Psoas muscle (tissue), 8 donors: Measurements from ENCODE around the gene RMI2. TPM values are rescaled to one million over a fixed set of nuclear protein-coding genes. Genes with fewer than 3 reads are reported as not detected.
A peak's percentile ranks its signal among the peaks of the same experiment; 100 is the strongest.

Experiments
- ATAC-seq, 4 donors: fragments of 200-7000 bp; cut with Tn5 transposase; one replicate each; pipeline ENCODE4 v1.9.1; 2020; ENCODE audit warnings: moderate library complexity in 3 of 4, mild to moderate bottlenecking in 2 of 4
- DNase-seq, 2 donors: peaks; one replicate each; pipeline ENCODE4 v3.0.0-alpha.2; 2020
- H3K27ac ChIP-seq: fragments of 200-600 bp; one replicate; pipeline ENCODE4 v1.8.0; 2022
- H3K27me3 ChIP-seq, 3 donors: fragments of 200-600 bp in 1 of 3; one replicate each; pipeline versions ENCODE4 v1.6.1 to v1.8.0; 2013 to 2022; ENCODE audit warnings: low read length in 2 of 3, mild to moderate bottlenecking in 2 of 3, moderate library complexity in 1 of 3; ENCODE audit not compliant: insufficient read depth in 3 of 3
- H3K36me3 ChIP-seq, 2 donors: fragments of 200-600 bp in 1 of 2; one replicate each; pipeline versions ENCODE4 v1.6.1 to v1.8.0; 2013 to 2022; ENCODE audit warnings: low read depth in 1 of 2, mild to moderate bottlenecking in 1 of 2, moderate library complexity in 1 of 2; ENCODE audit not compliant: insufficient read depth in 1 of 2
- H3K4me1 ChIP-seq: fragments of 200-600 bp; one replicate; pipeline ENCODE4 v1.8.0; 2022
- H3K4me3 ChIP-seq: fragments of 200-600 bp; one replicate; pipeline ENCODE4 v1.8.0; 2022; ENCODE audit warnings: mild to moderate bottlenecking
- H3K9me3 ChIP-seq: fragments of 200-600 bp; one replicate; pipeline ENCODE4 v1.8.0; 2022
- CTCF ChIP-seq: fragments of 200-600 bp; IDR thresholded peaks from one replicate; pipeline ENCODE4 v1.8.0; 2022; ENCODE audit warnings: antibody characterized with exemption
- WGBS, 3 donors: extraction: QIAGEN DNeasy Blood & Tissue Kit; methylation state at CpG; one replicate each; pipeline versions ENCODE4 v1.1.6 to v1.1.7; 2013; 5-methylcytosine and 5-hydroxymethylcytosine counted together
- intact Hi-C, 2 donors: fragments of 100-400 bp; cut with DNase I; formaldehyde crosslinking; loops; one replicate each; pipeline versions ENCODE4 v1.11.0 to v1.14.2; 2022
- polyA plus RNA-seq, 3 donors: library from polyadenylated mRNA; stranded (reverse); fragments of 200-250 nt; gene quantifications; one replicate each; pipeline ENCODE4 v1.2.3, GENCODE V29; 2013
- total RNA-seq, 4 donors: library from RNA; stranded (reverse); fragmentation: NEBNext Ultra II Directional in 2 of 4; extraction: Animal tissue kit (Norgen Biotek cat#: 25700) in 2 of 4; gene quantifications; one replicate each; pipeline versions ENCODE4 v1.2.1 to v1.2.4, GENCODE V29; 2021 to 2023
- donor health status: healthy with polysubstance abuse.
- donor health status: DM: no; HTN: no; CAD: no; lungs with moderate emphysema.
- donor health status: Bipolar disorder and iron deficiency.
- donor health status: healthy.
- donor health status: DM: yes; HTN: yes; CAD: no.
- donor health status: DM: no; HTN: no; CAD: no.
- donor health status: DM: no; HTN: no; CAD: no.
- donor health status: DM: yes; HTN: yes; CAD: no.

The RMI2 gene
- total and polyA plus RNA-seq, 7 donors, result 0.11 to 0.64 (median 0.23) TPM; not detected in 2

- H3K36me3 ChIP-seq, result no peaks in the 10 kb centered on the region
- no peak for TF ChIP-seq CTCF
- no peak overlapping the region for H3K27ac ChIP-seq
- DNase-seq (no peak), ATAC-seq (no peak)
- no peak overlapping the region for H3K4me3 ChIP-seq
- H3K27me3 ChIP-seq, result no peaks in the 10 kb centered on the region
- H3K9me3 ChIP-seq, result no peaks in the 10 kb centered on the region
- intact Hi-C loops, result loop anchor here in 1 of 2 donors (10.0 kb wide), 1 partner anchor 390 kb away; no protein-coding TSS in a partner anchor
- peaks cover 6% of the 10 kb centered on the region for H3K4me1 ChIP-seq
- 89 to 92% (median 90%) methylated on average over 5 of the region's 5 CpGs for WGBS, 3 donors
Observed at GRCh38 chr16:11354407-11354732, 9.1 kb downstream of the RMI2 start.

DNA sequence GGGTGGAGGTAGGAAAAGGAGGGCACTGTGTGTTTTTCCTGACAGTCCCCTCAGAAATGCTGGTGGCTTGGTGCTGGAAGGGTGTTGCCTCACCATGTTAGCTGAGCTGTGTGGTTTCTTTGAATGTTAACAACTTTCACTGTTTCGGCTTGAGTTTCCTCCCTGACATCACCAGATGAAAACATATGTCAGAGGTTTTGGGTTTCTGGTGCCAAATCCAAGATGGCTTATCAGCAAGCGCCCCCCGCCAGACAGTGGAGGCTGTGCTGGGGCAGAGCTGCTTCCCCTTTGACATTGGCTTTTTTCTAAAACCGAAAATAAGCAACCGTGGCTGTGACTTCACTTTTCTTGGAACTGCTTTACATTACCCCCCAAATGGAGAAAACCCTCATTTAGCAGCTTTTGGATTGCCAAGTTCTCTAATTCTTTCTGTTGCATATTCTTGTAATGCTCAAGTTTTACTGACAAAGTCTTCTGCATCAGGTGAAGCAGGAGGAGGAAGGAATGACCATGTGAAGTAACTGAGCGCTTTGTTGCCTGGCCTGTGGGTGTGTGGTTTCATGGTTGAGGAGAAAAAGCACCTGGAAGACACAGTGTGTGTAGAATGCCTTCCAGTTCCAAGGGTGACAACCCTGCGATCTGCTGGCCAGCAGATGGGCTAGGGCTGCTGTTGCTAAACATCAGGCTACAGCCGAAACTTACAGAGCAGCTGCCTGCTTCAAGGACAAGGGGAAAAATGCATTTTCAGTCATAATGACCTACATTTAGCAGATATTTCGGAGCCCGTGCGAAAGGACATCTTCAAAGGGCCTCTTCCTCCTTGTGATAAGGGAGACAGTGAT is 9.7 kb downstream of the RMI2 start:
- DNase-seq (no peak), ATAC-seq (no peak)
- no peak overlapping the region for H3K27ac ChIP-seq
- 71 to 80% (median 74%) methylated on average over 11 of the region's 11 CpGs for WGBS, 3 donors
- peaks cover 6% of the 10 kb centered on the region for H3K4me1 ChIP-seq
- H3K36me3 ChIP-seq, result no peaks in the 10 kb centered on the region
- H3K9me3 ChIP-seq, result no peaks in the 10 kb centered on the region
- intact Hi-C loops, result loop anchor here (5.0 to 10.0 kb wide), 2 partner anchors 98 to 390 kb away; partner anchors contain the start of gene SOCS1 (in 1 of the 2)
- TF ChIP-seq CTCF, result no peak
- H3K27me3 ChIP-seq, result peaks cover 0 to under 1% (median 0%) of the 10 kb centered on the region in 3 donors
- H3K4me3 ChIP-seq, result no peak overlapping the region

DNA sequence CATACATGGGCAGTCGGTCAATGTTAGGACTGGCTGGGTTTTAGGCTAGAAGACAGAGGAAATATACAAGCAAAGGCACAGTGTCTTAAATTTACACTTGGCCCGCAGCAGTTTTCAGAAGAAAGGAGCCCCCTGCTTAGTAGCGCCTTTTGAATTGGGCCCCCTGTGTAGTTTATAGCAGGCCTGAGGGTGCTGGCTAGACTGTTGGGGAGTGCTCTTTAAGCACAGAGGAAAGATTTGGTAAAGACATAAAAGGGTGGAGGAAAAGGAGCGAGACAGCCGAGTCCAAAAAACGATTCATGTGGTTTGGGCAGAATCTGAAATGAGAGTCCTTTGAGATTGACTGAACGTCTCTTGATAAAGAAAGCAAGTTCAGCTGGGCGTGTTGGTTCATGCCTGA is 10.6 kb downstream of the RMI2 start:
- TF ChIP-seq CTCF, result no peak
- ATAC-seq, result no peak
- H3K9me3 ChIP-seq, result no peaks in the 10 kb centered on the region

DNA sequence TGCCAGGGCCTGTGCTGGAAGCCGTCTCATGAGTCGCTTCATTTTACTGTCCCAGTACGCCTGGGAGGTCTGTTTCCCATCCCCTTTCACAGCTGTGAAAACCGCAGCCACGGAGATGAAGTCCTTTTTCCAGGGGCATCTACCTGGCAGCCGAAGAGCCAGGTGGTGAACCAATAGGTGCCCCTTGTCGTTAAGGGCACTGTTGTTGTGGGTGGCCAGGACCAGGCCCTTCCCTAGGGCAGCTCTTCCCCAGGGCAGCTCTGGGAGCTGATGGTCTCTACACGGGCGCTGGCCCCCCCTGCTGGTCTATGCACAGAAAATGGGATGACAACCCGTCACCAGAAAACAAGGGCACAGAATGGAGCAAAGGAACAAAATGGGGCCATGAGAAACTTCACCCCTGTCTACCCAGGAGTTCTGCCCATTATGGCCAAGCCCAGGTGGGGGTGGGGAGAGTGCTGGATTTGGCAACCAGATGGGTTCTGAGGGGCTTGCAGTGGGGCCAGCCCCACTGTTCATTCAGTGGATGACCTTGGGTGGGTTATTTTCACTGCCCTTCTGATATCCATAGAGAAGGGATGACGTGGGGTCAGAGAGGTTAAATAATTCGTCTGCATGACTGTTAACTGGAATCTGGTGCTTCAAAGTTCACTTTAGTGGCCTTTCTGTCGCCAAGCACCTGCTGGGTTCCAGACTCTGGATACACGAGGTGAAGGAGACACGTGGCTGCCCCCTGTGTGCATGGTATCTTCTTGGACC is 11.5 kb downstream of the RMI2 start:
- Histone ChIP-seq H3K9me3 (no peaks in the 10 kb centered on the region), H3K27me3 (peaks cover 0 to 7% (median 0%) of the 10 kb centered on the region in 3 donors), H3K4me1 (peaks cover 6% of the 10 kb centered on the region), H3K36me3 (no peaks in the 10 kb centered on the region), H3K27ac (no peak overlapping the region), H3K4me3 (no peak overlapping the region)
- intact Hi-C loops, result loop anchor here (2.0 to 10.0 kb wide), 3 partner anchors 99 to 392 kb away; partner anchors contain the start of gene SOCS1 (in 1 of the 2)
- WGBS, 3 donors, result 67 to 73% (median 68%) methylated on average over 15 of the region's 15 CpGs
- DNase-seq, result peak; percentile 68 to 78
- TF ChIP-seq CTCF, result peak; percentile 45
- peak; percentile 31 to 74 (median 48) for ATAC-seq

More for the DNA sequence above, 10.6 kb downstream of the RMI2 start:
- Histone ChIP-seq H3K27ac (no peak overlapping the region), H3K4me3 (no peak overlapping the region), H3K4me1 (peaks cover 6% of the 10 kb centered on the region), H3K36me3 (no peaks in the 10 kb centered on the region), H3K27me3 (peaks cover 0 to 7% (median 0%) of the 10 kb centered on the region in 3 donors)
- no peak for DNase-seq
- intact Hi-C loops, result loop anchor here (2.0 to 10.0 kb wide), 3 partner anchors 99 to 391 kb away; partner anchors contain the start of gene SOCS1 (in 1 of the 2)
- WGBS, 3 donors, result 79 to 86% (median 85%) methylated on average over 8 of the region's 8 CpGs
